Activated CD8-positive, alpha-beta memory T cell treated with anti-CD3 and anti-CD28 coated beads, Interleukin-2, amount 50 U/mL, for 1 hour (primary cell): ENCODE results near the gene PLK3.
"Not testable (repeated sequence)": the region's sequence is repeated elsewhere in the genome, so short reads cannot be mapped to it uniquely, and the experiment has no call there.

Experiments used
- DNase-seq: peaks from one replicate; pipeline ENCODE4 v3.0.0-alpha.2; 2020; ENCODE audit errors: extremely low read depth

The PLK3 gene

DNA sequence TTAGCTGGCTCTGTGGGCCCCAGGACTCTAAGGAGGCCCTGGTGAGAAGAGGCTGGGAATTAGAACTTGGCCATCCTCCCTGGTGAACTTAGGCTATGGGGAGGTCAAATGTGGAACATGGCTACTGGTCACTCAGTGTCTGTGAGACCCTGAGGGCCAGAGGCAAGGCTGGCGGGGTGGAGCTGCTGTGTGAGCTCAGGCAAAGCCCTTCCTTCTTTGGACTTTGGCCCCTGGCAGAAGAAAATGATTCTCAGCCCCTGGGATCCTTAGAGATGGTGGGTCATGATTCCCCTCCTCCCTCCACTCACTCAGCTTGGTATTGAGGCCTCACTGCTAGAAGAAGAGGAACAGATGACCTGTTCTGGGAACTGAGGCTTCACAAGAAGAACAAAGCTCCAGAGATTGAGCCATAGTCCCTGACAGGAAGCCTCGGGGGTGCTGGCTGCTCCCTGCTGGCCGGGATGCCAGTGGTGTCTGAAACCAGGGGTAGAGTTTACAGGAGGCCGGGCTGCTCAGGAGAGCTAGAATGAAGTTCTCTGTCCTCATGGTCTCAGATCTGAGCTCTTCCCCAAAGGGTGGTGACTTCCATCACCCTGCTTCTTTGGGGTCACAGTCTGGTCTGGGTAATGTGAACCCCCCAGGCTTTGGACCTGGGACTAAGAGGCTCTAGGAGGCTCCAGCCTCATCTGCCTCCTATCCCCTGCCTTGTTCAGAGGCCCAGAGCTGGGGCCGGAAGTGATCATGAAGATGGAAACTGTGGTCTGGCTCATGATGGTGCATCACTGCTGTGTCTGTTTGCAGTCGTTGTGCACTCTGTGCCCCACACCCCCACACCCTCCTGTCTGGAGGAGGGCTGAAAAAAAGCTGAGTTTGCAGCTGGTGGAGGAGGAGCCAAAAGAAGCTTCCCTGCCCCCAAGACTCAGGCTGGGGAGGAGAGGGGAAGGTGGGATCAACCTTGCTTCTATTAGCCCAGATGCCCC, 9.1 kb downstream of the PLK3 start:
- DNase-seq, result peak; percentile 87

DNA sequence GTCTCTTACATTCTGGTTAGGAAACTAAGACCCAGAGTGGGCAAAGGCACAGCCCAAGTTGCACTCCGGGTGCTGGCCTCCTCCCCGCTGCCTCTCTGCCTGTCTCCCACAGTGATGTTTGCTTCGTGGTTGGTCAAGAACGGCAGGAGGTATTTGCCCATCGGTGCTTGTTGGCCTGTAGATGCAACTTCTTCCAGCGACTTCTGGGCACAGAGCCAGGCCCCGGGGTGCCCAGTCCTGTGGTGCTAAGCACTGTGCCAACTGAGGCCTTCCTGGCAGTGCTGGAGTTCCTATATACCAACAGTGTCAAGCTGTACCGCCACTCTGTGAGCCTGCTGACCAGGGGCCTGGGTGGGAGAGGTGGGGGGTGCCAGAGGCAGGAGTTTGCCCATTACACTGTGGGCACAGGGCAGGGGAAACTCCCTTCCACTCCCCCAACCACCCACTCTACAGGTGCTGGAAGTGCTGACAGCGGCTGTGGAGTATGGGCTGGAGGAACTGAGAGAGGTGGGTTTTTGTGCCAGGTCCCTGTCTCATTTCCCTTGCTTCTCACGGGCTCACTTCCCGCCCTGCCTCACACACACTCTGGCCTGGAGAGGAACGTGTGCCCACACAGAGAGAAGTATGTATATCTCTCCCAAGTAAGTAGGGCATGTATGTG, 10.1 kb downstream of the PLK3 start:
- no peak for DNase-seq

DNA sequence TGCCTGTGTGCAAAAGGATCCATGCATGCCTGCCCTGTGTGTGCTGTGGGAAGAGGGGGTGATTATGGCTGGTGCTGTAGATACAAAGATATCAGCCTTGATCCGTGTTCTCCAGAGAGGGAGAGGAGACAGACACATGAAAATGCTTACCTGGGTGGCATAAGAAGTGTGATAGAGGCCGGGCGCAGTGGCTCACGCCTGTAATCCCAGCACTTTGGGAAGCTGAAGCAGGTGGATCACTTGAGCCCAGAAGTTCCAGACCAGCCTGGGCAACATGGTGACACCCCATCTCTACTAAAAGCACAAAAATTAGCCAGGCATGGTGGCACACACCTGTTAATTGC, 10.6 kb downstream of the PLK3 start:
- not testable (repeated sequence) for DNase-seq

DNA sequence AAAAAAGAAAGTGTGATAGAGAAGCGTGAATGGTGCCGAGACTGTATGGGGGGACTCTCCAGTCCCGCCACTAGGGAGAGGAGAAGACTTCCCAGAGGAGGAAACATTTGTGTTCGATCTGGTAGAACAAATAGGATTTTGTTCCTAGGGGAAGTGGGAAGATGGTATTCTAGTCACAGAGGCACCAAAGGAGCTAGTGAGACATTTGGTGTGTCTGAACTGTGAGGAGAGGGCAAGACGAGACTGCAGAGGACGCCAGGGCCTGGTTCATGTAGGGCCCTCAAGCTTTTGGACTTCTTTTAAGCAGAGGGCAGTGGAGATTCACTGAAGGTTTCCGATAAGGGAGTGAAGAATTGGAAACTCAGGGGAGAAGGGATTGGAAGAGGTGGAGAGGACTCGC, 11.1 kb downstream of the PLK3 start:
- no peak for DNase-seq

DNA sequence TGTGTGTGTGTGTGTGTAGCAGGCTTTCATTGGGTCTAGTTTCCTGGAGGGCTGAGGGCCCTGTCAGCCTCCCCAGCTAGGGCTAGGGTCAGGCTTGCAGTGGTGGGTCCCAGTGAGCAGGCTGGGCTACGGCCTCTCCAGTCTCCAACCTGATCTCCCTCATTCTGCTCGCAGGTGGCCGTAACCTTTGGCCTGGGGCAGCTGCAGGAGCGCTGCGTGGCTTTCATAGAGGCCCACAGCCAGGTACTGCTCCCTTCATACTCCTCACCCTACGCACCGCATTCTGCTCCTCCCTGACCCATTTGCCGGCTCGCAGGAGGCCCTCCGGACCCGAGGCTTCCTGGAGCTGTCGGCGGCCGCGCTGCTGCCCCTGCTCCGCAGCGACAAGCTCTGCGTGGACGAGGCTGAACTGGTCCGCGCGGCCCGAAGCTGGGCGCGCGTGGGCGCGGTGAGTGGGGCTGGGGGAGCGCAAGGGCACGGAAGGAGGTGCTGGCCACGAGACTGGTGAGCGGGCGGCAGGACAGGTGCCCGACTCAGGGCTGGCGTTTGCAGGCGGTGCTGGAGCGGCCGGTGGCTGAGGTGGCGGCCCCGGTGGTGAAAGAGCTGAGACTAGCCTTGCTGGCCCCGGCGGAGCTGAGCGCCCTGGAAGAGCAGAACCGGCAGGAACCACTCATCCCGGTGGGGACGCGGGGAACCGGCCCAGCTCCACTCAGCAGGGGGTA, 12.8 kb downstream of the PLK3 start:
- DNase-seq, result no peak

DNA sequence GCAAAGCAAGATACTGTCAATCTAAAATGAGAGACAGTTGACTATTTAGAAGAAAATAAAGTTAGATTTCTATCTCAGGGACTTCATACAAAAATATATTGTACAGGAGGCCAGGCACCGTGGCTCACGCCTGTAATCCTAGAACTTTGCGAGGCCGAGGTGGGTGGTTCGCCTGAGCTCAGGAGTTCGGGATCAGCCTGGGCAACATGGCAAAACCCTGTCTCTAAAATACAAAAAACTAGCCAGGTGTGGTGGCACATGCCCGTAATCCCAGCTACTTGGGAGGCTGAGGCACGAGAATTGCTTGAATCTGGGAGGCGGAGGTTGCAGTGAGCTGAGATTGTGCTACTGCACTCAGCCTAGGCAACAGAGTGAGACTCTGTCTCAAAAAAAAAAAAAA, 15.7 kb downstream of the PLK3 start:
- DNase-seq, result not testable (repeated sequence)

DNA sequence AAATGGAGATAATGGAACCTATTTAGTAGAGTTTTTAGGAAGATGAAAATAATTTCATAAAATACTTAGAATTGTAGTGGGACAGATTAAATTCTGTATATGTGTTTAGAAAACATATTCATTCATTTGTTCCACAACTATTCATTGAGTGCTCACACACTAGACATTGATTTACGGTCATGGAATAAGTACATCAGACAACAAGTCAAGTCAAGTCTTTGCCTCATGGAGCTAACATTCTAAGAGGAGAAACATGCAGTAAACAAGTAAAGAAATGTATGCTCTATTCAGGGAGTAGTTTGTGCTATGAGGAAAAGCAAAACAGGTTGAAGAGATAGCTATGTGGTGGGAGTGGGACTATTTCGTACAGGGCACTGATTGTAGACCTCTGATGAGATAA, 17.1 kb downstream of the PLK3 start:
- no peak for DNase-seq

DNA sequence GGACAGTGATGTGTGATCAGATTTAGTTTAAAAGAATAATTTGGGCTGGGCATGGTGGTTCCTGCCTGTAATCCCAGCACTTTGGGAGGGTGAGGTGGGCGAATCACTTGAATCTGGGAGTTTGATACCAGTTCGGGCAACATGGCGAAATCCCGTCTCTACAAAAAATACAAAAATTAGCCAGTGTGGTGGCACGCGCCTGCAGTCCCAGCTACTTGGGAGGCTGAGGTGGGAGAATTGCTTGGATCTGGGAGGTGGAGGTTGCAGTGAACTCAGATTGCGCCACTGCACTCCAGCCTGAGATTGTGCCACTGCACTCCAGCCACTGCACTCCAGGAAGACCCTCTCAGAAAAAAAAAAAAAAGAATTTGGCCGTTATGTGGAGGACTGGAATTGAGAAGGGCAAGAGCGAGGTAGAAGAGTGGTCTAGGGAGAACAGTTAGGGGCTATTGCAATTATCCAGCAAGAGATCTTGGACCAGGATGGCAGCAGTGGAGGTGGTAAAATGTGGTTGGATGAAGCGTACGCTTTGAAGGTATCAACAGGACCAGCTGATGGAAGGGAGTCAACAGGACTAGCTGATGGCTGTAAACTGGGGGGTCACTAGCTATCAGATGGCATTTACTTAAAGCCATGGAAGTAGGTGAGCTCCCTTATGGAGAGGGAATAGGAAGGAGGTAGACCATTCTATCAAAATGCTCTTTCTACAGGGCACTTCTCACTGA, 17.8 kb downstream of the PLK3 start:
- DNase-seq, result no peak

DNA sequence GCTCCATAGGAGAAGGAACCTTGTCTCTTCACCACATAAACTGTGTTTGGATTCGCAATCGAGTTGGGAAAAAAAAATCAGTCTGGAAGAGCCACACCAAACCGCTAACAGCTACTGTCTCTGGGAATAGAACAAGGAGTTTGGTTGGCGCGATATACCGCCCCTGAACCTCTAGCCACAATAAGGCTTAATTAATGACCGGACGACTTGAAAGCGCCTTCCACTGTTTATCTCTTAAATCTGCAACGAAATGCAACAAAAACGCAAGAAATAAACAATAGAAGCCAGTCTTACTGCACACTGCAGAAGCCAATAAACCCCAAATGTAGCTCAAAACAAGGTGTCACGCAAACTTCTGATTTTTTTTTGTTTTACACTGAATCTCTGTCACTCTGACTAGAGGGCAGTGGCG, 19.0 kb downstream of the PLK3 start:
- no peak for DNase-seq

DNA sequence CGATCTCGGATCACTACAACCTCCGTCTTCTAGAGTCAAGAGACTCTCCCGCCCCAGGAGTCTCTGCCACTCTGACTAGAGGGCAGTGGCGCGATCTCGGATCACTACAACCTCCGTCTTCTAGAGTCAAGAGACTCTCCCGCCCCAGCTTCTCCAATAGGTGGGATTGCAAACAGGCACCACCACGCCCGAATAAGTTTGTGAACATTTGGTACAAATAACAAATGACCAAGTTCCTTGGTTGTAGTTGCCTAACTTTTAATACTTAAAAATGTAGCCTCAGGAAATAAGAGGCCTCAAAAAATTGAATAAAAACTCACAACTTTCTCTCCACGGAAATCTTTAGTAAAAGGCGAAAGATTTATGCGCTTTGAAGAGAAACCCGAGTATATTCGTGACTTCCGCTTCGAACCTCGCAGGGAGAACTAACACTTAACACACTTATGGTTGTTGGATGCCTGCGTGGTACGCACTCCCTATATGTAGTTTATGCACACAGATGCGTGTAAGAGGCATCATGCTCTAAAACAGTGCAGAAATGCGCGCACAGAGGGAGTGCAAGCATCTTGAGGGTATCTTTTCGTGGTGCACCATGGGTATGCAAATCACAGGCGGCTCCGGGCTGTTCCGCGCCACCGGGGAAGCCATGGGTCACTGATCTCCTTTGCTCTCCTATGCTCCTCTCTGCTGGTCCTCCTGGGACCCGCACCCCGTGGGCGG, 19.6 kb downstream of the PLK3 start:
- peak; percentile 61 for DNase-seq

DNA sequence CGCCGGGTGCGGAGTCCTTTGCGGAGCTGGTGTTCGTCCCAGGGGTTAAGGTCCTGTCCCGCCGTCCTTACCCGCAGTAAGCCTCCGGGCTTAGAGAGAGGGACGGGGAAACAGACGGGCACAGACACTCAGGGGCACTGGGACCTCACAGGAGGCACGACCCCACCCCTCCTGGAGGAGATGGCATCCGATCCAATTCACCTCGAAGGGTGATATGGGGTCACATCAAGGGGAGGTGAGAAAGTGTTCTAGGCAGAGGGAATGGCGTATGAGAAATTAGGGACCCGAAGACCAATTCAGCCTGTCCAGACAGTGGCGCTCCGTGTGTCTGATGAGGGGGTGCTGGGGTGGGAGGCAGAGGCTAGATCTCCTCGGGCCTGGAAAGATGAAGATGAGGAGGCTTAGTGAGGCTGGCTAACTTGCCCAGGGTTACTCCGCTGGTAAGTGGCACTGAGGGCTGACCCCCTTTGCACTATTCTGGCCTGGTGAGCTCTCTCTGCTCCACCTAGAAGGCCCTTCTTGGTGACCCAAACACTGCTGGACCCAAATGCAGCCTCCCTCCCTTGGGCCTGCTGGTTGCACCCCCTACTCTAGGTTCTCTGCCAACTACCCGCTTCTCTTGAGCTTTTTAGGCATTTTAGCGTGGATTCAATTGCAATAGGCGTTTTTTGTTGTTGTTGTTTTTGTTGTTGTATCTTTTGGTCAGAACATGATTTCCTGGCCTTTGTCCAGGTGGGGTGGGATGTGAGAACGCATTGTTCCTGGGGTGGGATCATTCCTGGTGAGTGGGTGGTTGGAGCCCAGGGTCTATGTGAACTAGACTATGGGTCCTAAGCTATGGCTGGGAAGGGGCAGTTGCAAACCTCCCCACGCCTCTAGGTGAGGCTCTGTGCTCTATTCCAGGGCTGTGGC, 20.4 kb downstream of the PLK3 start:
- DNase-seq, result no peak

DNA sequence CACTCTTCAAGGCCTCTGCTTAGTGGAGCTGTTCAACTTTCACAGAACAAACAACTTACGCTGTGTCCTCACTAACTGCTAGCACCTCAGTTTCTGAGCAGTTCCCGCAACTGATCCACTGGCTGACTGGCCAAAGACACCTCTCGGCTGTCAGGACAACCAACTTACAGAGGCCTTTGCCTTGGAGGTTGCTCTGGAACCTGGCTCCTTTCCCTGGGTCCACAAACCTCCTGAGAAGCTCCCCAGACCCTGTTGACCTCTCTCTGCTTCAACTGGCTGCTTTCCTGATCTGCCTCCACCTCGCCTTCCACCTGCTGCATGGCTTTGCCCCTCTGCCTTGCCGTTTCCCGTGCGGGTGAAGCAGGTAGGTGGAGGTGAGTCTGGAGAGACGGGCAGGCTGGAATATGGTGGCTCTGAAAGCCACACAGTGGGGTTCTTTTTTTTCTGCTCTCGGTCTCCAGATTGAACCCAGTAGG, 21.1 kb downstream of the PLK3 start:
- no peak for DNase-seq

DNA sequence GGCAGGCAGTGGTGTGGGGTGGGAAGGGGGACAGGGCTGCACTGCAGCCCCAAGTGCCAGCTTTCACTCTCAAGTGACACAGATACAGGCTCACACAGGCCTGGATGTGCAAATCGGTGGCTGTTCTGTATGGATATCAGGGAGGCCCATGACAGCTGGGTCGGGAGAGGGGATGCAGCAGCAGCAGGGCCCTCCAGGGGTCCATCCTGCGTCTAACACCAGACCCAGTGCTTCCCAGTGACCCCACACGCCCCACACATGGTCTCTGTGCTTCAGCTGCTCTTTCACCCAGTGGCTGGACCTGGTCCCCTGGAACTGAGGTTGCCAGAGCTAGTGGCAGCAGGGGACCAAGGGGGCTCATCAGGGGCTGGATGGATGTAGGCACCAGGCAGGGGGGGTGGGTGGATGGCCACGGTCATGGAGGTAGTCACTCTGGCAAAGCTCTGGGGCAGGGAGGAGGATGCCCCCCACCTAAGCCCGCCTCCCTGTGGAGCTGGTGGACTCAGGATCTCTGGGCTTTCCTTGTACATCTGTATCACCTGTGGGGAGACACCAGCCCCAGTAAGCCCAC, 22.0 kb downstream of the PLK3 start:
- DNase-seq, result no peak

DNA sequence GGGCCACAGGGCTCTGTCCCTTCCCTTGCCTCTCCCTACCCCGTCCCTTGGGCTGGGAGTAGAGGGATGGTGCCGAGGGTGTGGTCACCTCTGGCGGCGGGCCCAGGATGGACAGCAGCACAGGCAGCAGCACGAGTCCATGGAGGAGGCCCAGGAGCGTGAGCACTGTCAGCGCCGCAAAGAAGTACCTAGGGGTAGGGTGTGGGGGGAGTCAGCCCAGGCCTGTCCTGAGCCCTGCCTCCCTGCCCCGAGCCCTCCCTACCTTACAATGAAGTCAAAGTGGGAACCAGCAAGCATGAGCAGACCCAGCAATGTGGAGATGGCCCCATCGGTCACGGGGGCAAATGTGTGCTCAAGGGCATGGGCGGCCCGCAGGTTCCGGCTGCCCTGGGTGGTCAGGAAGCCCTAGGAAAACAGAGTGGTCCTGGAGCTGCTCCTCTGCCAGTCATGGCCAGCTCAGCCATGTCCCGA, 22.8 kb downstream of the PLK3 start:
- DNase-seq, result no peak

DNA sequence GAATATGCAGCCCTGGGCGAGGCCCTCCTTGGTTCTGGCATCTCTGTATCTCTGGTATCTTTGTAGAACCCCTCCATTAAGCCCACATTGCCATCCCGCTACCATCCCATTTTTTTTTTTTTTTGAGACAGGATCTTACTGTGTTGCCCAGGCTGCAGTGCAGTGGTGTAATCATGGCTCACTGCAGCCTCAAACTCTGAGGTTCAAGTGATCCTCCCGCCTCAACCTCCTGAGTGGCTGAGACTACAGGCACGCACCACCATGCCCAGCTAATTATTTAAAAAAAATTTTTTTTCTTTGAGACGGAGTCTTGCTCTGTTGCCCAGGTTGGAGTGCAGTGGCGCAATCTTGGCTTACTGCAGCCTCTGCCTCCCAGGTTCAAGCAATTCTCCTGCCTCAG, 24.2 kb downstream of the PLK3 start:
- not testable (repeated sequence) for DNase-seq

DNA sequence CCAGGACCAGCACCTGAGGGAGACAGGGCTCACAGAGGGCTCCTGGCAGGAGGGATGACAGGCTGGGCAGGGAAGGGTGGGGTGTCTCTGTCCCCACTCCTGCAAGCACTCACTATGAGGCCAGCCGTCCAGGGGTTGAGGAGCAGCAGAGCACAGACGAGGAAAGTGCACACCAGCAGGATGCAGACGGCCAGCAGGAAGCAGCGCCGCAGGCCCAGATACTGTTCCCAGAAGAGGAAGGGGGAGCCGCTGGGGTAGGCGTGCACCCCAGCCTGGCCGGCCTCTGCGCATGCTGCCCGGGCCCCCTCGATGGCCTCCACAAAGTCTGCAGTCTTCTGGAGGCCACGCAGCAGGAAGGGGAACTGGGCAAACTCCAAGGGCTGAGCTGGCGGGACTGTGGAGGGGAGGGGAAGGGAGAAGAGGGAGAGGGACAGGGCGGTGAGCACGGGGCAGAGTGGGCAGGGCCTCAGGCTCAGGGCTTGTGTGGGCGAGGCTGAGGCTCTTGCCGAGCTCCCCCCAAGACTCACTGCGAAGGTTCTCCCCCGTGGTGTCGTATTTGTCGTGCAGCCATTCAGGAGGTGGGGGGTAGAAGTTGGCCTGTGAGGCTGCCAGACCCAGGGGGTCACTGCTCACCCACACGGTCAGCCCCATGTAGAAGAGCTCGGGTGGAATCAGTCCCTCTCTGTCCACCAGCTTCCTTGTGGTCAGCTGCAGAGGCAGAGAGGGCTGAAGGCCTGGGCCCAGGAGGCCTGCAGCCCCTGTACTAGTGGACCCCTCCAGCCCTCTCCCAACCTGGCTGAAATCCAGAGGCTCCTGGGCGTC, 26.4 kb downstream of the PLK3 start:
- DNase-seq, result no peak

DNA sequence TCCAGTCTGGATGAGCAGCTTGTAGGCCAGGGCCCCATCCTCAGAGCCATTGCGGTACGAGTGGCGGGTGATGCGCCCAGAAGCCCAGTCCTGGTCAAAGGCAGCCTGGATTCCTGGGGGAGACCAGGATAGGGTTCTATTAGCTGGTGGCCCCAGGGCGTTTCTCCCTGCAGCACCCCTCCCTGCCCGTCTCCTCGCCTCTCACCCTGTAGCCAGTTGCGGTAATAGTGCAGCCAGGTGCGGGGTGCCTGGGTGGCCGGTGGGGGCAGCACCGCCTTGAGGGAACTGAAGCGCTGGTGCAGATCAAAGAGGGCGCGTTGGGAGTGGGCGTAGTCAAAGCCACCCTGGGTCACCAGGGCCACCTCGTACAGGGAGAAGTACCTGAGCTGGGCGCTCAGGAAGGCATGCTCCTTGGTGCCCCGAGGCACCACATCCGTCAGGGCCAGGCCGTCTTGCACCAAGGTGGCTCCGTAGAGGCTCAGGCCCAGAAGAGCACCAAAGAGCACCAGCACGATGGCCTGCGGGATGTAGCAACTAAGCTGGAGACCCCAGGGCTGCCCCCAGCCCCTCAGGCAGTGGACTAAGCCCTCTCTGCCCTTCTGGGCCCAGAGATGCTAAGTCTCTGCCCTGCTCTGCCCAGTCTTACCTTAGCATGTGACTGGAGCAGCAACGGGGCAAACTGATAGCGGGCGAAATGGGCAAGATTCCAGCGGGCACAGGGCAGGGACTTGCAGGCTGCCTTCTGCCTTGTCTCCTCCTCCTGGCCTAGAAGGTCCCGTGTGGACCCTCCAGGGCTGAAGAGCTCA, 27.2 kb downstream of the PLK3 start:
- no peak for DNase-seq
